Measurements from ENCODE around the gene DAGLA. TPM values are rescaled to one million over a fixed set of nuclear protein-coding genes. Genes with fewer than 3 reads are reported as not detected.

The DAGLA gene
- total and polyA plus RNA-seq, 2 of the 13 experiments (the other 11 are each of a cell fraction or from before 2014, with no cell fraction given) = 2.6 to 3.9 TPM

DNA sequence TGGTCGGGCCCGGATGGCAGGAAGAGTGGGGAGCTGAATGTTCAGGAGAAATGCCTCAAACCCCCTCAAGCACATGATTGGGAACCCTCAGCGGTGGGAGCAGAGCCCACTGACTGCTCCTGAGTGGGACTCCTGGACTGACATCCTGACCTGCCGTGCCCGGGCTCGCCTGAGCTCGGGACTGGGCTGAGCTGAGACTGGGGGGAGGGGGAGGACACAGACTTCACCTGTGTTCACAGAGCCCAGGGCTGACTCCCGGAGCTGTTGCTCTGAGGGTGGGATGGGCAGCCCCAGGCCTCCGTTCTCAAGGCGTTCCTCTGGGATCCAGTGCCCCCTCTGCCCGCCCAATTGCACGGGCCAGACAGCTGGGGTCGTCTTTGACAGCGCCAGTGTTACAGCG is 24.6 kb downstream of the DAGLA start:
- Histone ChIP-seq H2AFZ (ENCODE audit: low read length) (no peak overlapping the region), H3K4me1 (ENCODE audit: insufficient read depth, low read length) (peaks cover 10% of the 10 kb centered on the region), H4K20me1 (ENCODE audit: insufficient read depth, low read length) (peaks cover 4% of the 10 kb centered on the region; the same call in 1 of the 2 replicates), H3K36me3 (replicated peaks in 1 of 2; ENCODE audit: control insufficient read depth in 1 of 2, insufficient read depth in 2 of 2, low read length in 2 of 2) (peaks cover 2 to 3% of the 10 kb centered on the region in 2 experiments; a peak in 3 of 5 replicates), H3K4me2 (ENCODE audit: low read depth, low read length) (no peak overlapping the region), H3K9me3 (ENCODE audit: low read length) (no peaks in the 10 kb centered on the region), H3K79me2 (ENCODE audit: insufficient read depth, low read length) (no peaks in the 10 kb centered on the region), H3K9ac (ENCODE audit: insufficient read depth, low read depth, low read length) (no peak overlapping the region), H3K27ac (ENCODE audit: extremely low read length, insufficient read depth, low read length) (no peak overlapping the region), H3K4me3 (replicated peaks in 1 of 3; ENCODE audit: insufficient read depth in 1 of 3, low read depth in 2 of 3, low read length in 3 of 3) (no peak overlapping the region), H3K27me3 (ENCODE audit: control insufficient read depth in 1 of 2, insufficient read depth in 2 of 2, low read length in 2 of 2) (no peaks in the 10 kb centered on the region)
- CTCF ChIA-PET (ENCODE audit: low intra/inter-chr PET ratio, low total read pairs) = no interaction called here
- ATAC-seq (no peak), DNase-seq (ENCODE audit: low spot score) (no peak), FAIRE-seq (no peak)
- intact Hi-C loops (cut with micrococcal nuclease; ENCODE audit: unreplicated experiment) = loop anchor here (5.0 kb wide), 1 partner anchor 38 kb away; no protein-coding TSS in a partner anchor
- BruUV-seq (replicated peaks) = no TSS peak
- WGBS (ENCODE audit: low lambda C conversion rate) = 93% methylated on average over 3 of the region's 15 CpGs
- POLR2A ChIA-PET = no interaction called here
- in situ Hi-C loops (cut with HindIII; ENCODE audit: extremely low pct_ligation_motif_present, low pct_unique_long_range_greater_than_20kb) = no loop called here
- TF ChIP-seq CC2D1A (CRISPR knock-in tag; IDR thresholded peaks at IDR 0.05) (no peak), HIVEP1 (CRISPR knock-in tag; IDR thresholded peaks at IDR 0.05) (no peak), SETDB1 (CRISPR knock-in tag; IDR thresholded peaks at IDR 0.05; ENCODE audit: borderline replicate concordance) (no peak), ZNF317 (CRISPR knock-in tag; IDR thresholded peaks at IDR 0.05) (no peak), SAFB2 (CRISPR knock-in tag; IDR thresholded peaks at IDR 0.05; ENCODE audit: borderline replicate concordance, low read depth) (no peak), PLRG1 (conservative IDR thresholded peaks at IDR 0.05) (no peak), HNRNPK (IDR thresholded peaks at IDR 0.05; ENCODE audit: low read depth, low read length, poor library complexity, severe bottlenecking) (no peak), AGO2 (optimal IDR thresholded peaks at IDR 0.05; ENCODE audit: low read depth, low read length) (no peak), ZNF446 (CRISPR knock-in tag; IDR thresholded peaks at IDR 0.05) (no peak), ISL2 (CRISPR knock-in tag; IDR thresholded peaks at IDR 0.05) (no peak), ATF1 (CRISPR knock-in tag; IDR thresholded peaks at IDR 0.05) (no peak), ZSCAN22 (CRISPR knock-in tag; IDR thresholded peaks at IDR 0.05) (no peak), HNRNPL (IDR thresholded peaks at IDR 0.05; ENCODE audit: low read depth, low read length) (no peak), RFX5 (IDR thresholded peaks at IDR 0.05; ENCODE audit: low read depth, low read length) (no peak)
- TF ChIP-seq, protein P1, sequence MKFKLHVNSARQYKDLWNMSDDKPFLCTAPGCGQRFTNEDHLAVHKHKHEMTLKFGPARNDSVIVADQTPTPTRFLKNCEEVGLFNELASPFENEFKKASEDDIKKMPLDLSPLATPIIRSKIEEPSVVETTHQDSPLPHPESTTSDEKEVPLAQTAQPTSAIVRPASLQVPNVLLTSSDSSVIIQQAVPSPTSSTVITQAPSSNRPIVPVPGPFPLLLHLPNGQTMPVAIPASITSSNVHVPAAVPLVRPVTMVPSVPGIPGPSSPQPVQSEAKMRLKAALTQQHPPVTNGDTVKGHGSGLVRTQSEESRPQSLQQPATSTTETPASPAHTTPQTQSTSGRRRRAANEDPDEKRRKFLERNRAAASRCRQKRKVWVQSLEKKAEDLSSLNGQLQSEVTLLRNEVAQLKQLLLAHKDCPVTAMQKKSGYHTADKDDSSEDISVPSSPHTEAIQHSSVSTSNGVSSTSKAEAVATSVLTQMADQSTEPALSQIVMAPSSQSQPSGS (CRISPR knock-in tag; IDR thresholded peaks at IDR 0.05) = no peak
- TF ChIP-seq, protein P2, sequence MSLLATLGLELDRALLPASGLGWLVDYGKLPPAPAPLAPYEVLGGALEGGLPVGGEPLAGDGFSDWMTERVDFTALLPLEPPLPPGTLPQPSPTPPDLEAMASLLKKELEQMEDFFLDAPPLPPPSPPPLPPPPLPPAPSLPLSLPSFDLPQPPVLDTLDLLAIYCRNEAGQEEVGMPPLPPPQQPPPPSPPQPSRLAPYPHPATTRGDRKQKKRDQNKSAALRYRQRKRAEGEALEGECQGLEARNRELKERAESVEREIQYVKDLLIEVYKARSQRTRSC (CRISPR knock-in tag; IDR thresholded peaks at IDR 0.05; ENCODE audit: low read depth) = no peak
- TF ChIP-seq, protein P3, sequence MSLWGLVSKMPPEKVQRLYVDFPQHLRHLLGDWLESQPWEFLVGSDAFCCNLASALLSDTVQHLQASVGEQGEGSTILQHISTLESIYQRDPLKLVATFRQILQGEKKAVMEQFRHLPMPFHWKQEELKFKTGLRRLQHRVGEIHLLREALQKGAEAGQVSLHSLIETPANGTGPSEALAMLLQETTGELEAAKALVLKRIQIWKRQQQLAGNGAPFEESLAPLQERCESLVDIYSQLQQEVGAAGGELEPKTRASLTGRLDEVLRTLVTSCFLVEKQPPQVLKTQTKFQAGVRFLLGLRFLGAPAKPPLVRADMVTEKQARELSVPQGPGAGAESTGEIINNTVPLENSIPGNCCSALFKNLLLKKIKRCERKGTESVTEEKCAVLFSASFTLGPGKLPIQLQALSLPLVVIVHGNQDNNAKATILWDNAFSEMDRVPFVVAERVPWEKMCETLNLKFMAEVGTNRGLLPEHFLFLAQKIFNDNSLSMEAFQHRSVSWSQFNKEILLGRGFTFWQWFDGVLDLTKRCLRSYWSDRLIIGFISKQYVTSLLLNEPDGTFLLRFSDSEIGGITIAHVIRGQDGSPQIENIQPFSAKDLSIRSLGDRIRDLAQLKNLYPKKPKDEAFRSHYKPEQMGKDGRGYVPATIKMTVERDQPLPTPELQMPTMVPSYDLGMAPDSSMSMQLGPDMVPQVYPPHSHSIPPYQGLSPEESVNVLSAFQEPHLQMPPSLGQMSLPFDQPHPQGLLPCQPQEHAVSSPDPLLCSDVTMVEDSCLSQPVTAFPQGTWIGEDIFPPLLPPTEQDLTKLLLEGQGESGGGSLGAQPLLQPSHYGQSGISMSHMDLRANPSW (CRISPR knock-in tag; IDR thresholded peaks at IDR 0.05; ENCODE audit: borderline replicate concordance) = no peak
- TF ChIP-seq, protein P4, sequence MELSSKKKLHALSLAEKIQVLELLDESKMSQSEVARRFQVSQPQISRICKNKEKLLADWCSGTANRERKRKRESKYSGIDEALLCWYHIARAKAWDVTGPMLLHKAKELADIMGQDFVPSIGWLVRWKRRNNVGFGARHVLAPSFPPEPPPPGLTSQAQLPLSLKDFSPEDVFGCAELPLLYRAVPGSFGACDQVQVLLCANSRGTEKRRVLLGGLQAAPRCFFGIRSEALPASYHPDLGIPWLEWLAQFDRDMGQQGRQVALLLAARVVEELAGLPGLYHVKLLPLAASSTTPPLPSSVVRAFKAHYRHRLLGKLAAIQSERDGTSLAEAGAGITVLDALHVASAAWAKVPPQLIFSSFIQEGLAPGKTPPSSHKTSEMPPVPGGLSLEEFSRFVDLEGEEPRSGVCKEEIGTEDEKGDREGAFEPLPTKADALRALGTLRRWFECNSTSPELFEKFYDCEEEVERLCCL (CRISPR knock-in tag; IDR thresholded peaks at IDR 0.05; ENCODE audit: borderline replicate concordance) = no peak
